Spleen (tissue), 11 donors: ENCODE data around the gene CD83. TPM values are rescaled to one million over a fixed set of nuclear protein-coding genes. Genes with fewer than 3 reads are reported as not detected.
A peak's percentile ranks its signal among the peaks of the same experiment; 100 is the strongest.

ENCODE experiments used
- DNase-seq: peaks from one replicate; pipeline ENCODE4 v3.0.0-alpha.2; 2020
- H3K27ac ChIP-seq, 8 donors: fragments of 200-600 bp; sonication (generic) in 7 of 8; 1 replicate in 4 of 8; 2 replicates in 4 of 8; pipeline versions ENCODE4 v1.5.0 to v1.8.0; 2016 to 2021; ENCODE audit warnings: inconsistent platforms in 4 of 8, mild to moderate bottlenecking in 4 of 8, moderate library complexity in 1 of 8
- H3K27me3 ChIP-seq, 7 donors: fragments of 200-600 bp; sonication (generic) in 6 of 7; replicated peaks in 1 of 7; 1 replicate in 4 of 7; 2 replicates in 3 of 7; pipeline versions ENCODE4 v1.5.0 to v1.8.0; 2016 to 2021; ENCODE audit warnings: inconsistent platforms in 3 of 7, mild to moderate bottlenecking in 1 of 7
- H3K36me3 ChIP-seq, 6 donors: fragments of 200-600 bp; sonication (generic) in 5 of 6; 1 replicate in 4 of 6; 2 replicates in 2 of 6; pipeline versions ENCODE4 v1.5.0 to v1.8.0; 2016 to 2021; ENCODE audit warnings: inconsistent platforms in 2 of 6
- H3K4me1 ChIP-seq, 6 donors: fragments of 200-600 bp; sonication (generic) in 5 of 6; 1 replicate in 3 of 6; 2 replicates in 3 of 6; pipeline versions ENCODE4 v1.5.0 to v1.8.0; 2016 to 2021; ENCODE audit warnings: inconsistent platforms in 3 of 6
- H3K4me3 ChIP-seq, 8 donors: fragments of 200-600 bp; sonication (generic) in 7 of 8; 1 replicate in 4 of 8; 2 replicates in 4 of 8; pipeline versions ENCODE4 v1.5.0 to v1.8.0; 2016 to 2021; ENCODE audit warnings: inconsistent platforms in 4 of 8, mild to moderate bottlenecking in 4 of 8, moderate library complexity in 2 of 8
- H3K9me3 ChIP-seq, 8 donors: fragments of 200-600 bp; sonication (generic) in 7 of 8; 1 replicate in 4 of 8; 2 replicates in 4 of 8; pipeline versions ENCODE4 v1.5.0 to v1.8.0; 2016 to 2021; ENCODE audit warnings: inconsistent platforms in 4 of 8
- CTCF ChIP-seq, 11 experiments: fragments of 200-600 bp in 7 of 11; fragments of 450-650 bp in 4 of 11; sonication (generic) in 4 of 11; IDR thresholded peaks in 8 of 11; conservative IDR thresholded peaks in 3 of 11; 1 replicate in 7 of 11; 2 replicates in 4 of 11; pipeline versions ENCODE4 v1.4.0 to v1.8.0; 2016 to 2021; ENCODE audit warnings: antibody characterized with exemption in 11 of 11, inconsistent platforms in 4 of 11, mild to moderate bottlenecking in 1 of 11
- POLR2A ChIP-seq, 3 donors: fragments of 450-650 bp; IDR thresholded peaks; one replicate each; pipeline ENCODE4 v1.5.1; 2017; ENCODE audit warnings: antibody characterized with exemption in 3 of 3, mild to moderate bottlenecking in 1 of 3
- POLR2AphosphoS5 ChIP-seq, 3 donors: sonication (generic); formaldehyde crosslinking; IDR thresholded peaks; one replicate each; pipeline ENCODE4 v1.5.1; 2017; ENCODE audit warnings: antibody characterized with exemption in 3 of 3
- WGBS, 5 donors: extraction: QIAGEN DNeasy Blood & Tissue Kit in 3 of 5; methylation state at CpG; one replicate each; pipeline versions ENCODE4 v1.1.5 to v1.1.7; 2013 to 2018; 5-methylcytosine and 5-hydroxymethylcytosine counted together
- intact Hi-C: fragments of 100-400 bp; cut with DNase I; formaldehyde crosslinking; loops from one replicate; pipeline ENCODE4 v1.15.0; 2023; ENCODE audit warnings: low total_unique reads
- polyA plus RNA-seq, 3 donors: library from polyadenylated mRNA; stranded (reverse); fragments of 200-250 nt; gene quantifications; one replicate each; pipeline ENCODE4 v1.2.1, GENCODE V29; 2013
- total RNA-seq, 7 donors: library from RNA; depleted of rRNA in 3 of 7; stranded (reverse); fragments of >200 nt in 3 of 7; fragmentation: NEBNext Ultra II Directional in 4 of 7; extraction: Animal tissue kit (Norgen Biotek cat#: 25700) in 4 of 7; gene quantifications; one replicate each; pipeline versions ENCODE4 v1.1.0 to v1.2.1, GENCODE V29; 2016 to 2021
- donor health status: healthy with polysubstance abuse.
- donor health status: DM: no; HTN: no; CAD: no; lungs with moderate emphysema.
- donor health status: DM: no; HTN: no; CAD: no.
- donor health status: Bipolar disorder and iron deficiency.
- donor health status: healthy.
- donor health status: DM: no; HTN: no; CAD: no.
- donor health status: DM: yes; HTN: yes; CAD: no.

The CD83 gene
- total and polyA plus RNA-seq, 10 donors, result 11.7 to 51.5 (median 22.6) TPM

GRCh38 chr6:14075095-14075503 lies 42.5 kb upstream of the CD83 start:
- H3K27me3 ChIP-seq, result no peaks in the 10 kb centered on the region
- no peak for DNase-seq
- peak overlapping the region; percentile 10 to 62 (median 20) for H3K4me3 ChIP-seq
- no peaks in the 10 kb centered on the region for H3K36me3 ChIP-seq
- no peaks in the 10 kb centered on the region for H3K9me3 ChIP-seq
- no peak for TF ChIP-seq POLR2A (IDR thresholded peaks at IDR 0.05)
- peak in 1 of 3 donors; percentile 27 for TF ChIP-seq POLR2AphosphoS5 (IDR thresholded peaks at IDR 0.05)
- peaks cover 6 to 31% (median 15%) of the 10 kb centered on the region in 6 donors for H3K4me1 ChIP-seq
- intact Hi-C loops, result no loop called here
- 6 to 20% (median 8%) methylated on average over 7 of the region's 7 CpGs for WGBS, 5 donors
- H3K27ac ChIP-seq, result peak overlapping the region; percentile 75 to 87 (median 80)

GRCh38 chr6:14077193-14077867 lies 40.2 kb upstream of the CD83 start:
- 83 to 88% (median 85%) methylated on average over 4 of the region's 4 CpGs for WGBS, 5 donors

GRCh38 chr6:14079433-14079832 lies 38.1 kb upstream of the CD83 start:
- intact Hi-C loops, result no loop called here
- Histone ChIP-seq H3K4me3 (no peak overlapping the region), H3K9me3 (no peaks in the 10 kb centered on the region), H3K27me3 (no peaks in the 10 kb centered on the region), H3K36me3 (no peaks in the 10 kb centered on the region), H3K27ac (no peak overlapping the region), H3K4me1 (peaks cover 6 to 20% (median 12%) of the 10 kb centered on the region in 6 donors)
- WGBS, 5 donors, result 72 to 80% (median 77%) methylated on average over 5 of the region's 5 CpGs
- no peak for DNase-seq
- TF ChIP-seq POLR2AphosphoS5 (IDR thresholded peaks at IDR 0.05), result no peak

More at GRCh38 chr6:14077193-14077867, 40.2 kb upstream of the CD83 start:
- no peak overlapping the region for H3K4me3 ChIP-seq
- H3K36me3 ChIP-seq, result no peaks in the 10 kb centered on the region
- H3K4me1 ChIP-seq, result peaks cover 6 to 31% (median 15%) of the 10 kb centered on the region in 6 donors
- H3K27ac ChIP-seq, result no peak overlapping the region
- H3K27me3 ChIP-seq, result no peaks in the 10 kb centered on the region
- H3K9me3 ChIP-seq, result no peaks in the 10 kb centered on the region
- no peak for DNase-seq
- intact Hi-C loops, result no loop called here
- TF ChIP-seq CTCF (IDR thresholded peaks at IDR 0.05 in 8 of 11, conservative IDR thresholded peaks at IDR 0.05 in 3 of 11), result no peak
- TF ChIP-seq POLR2A (IDR thresholded peaks at IDR 0.05), result no peak
- TF ChIP-seq POLR2AphosphoS5 (IDR thresholded peaks at IDR 0.05), result no peak

- H3K27ac ChIP-seq, result no peak overlapping the region
- DNase-seq, result no peak
- no peak overlapping the region for H3K4me3 ChIP-seq
- TF ChIP-seq CTCF (IDR thresholded peaks at IDR 0.05 in 8 of 11, conservative IDR thresholded peaks at IDR 0.05 in 3 of 11) (no peak), POLR2AphosphoS5 (IDR thresholded peaks at IDR 0.05) (no peak)
- H3K4me1 ChIP-seq, result peaks cover 1 to 18% (median 7%) of the 10 kb centered on the region in 6 donors
- intact Hi-C loops, result no loop called here
- no peaks in the 10 kb centered on the region for H3K9me3 ChIP-seq
- no peaks in the 10 kb centered on the region for H3K27me3 ChIP-seq
- no peaks in the 10 kb centered on the region for H3K36me3 ChIP-seq
- 67 to 83% (median 75%) methylated on average over 3 of the region's 3 CpGs for WGBS, 5 donors
Measured at GRCh38 chr6:14079971-14080370, 37.6 kb upstream of the CD83 start.

- Histone ChIP-seq H3K9me3 (no peaks in the 10 kb centered on the region), H3K4me3 (no peak overlapping the region), H3K36me3 (no peaks in the 10 kb centered on the region), H3K4me1 (peaks cover 0 to 17% (median under 1%) of the 10 kb centered on the region in 6 donors), H3K27me3 (no peaks in the 10 kb centered on the region), H3K27ac (no peak overlapping the region)
- no peak for TF ChIP-seq POLR2A (IDR thresholded peaks at IDR 0.05)
- TF ChIP-seq CTCF (IDR thresholded peaks at IDR 0.05 in 8 of 11, conservative IDR thresholded peaks at IDR 0.05 in 3 of 11), result no peak
- no peak for TF ChIP-seq POLR2AphosphoS5 (IDR thresholded peaks at IDR 0.05)
- 75 to 90% (median 84%) methylated on average over 5 of the region's 5 CpGs for WGBS, 5 donors
- no peak for DNase-seq
- intact Hi-C loops, result no loop called here
Measured at GRCh38 chr6:14081126-14081525, 36.4 kb upstream of the CD83 start.
